ENCODE data around the gene EXOSC3. TPM values are rescaled to one million over a fixed set of nuclear protein-coding genes. Genes with fewer than 3 reads are reported as not detected.

EXOSC3 gene
- total RNA-seq: 24.5 and 48.9 TPM in 2 replicates

GRCh38 chr9:37784616-37785483 lies at the start of gene EXOSC3:
Gene EXOSC3 (minus strand): TSS chr9:37785064. CDS start chr9:37785044, 20 bp downstream.

GRCh38 chr9:37800631-37801286 lies 15.9 kb upstream of the EXOSC3 start, which contains the start of gene DCAF10:
Gene DCAF10 (plus strand): TSS chr9:37800797. CDS start chr9:37800867, 70 bp downstream.

GRCh38 chr9:37753489-37754190 lies 31.2 kb downstream of the EXOSC3 start, which contains the start of gene TRMT10B:
Gene TRMT10B (plus strand): TSS chr9:37753805. CDS start chr9:37761932, 8,127 bp downstream.

Other genes starting within 250 kb of the EXOSC3 start
- gene FBXO10, start 208.7 kb downstream of the EXOSC3 start, total RNA-seq: 9.4 and 12.1 TPM in 2 replicates
- 148 and 249 TPM in 2 replicates for gene TOMM5, start 192.5 kb downstream of the EXOSC3 start, total RNA-seq
- gene FRMPD1, start 134.1 kb downstream of the EXOSC3 start, total RNA-seq: not detected in 2 replicates
- gene TRMT10B, start 31.3 kb downstream of the EXOSC3 start, total RNA-seq: 1.9 and 2.8 TPM in 2 replicates
- 17.6 and 22.8 TPM in 2 replicates for gene DCAF10, start 15.7 kb upstream of the EXOSC3 start, total RNA-seq
- gene SLC25A51, start 119.1 kb upstream of the EXOSC3 start, total RNA-seq: 95.3 and 114 TPM in 2 replicates

All from regular cardiac myocyte (primary cell).